ENCODE measurements around the gene DSG2.
A peak's percentile ranks its signal among the peaks of the same experiment; 100 is the strongest.

Gene DSG2

GRCh38 chr18:31558567-31558966 lies 60.6 kb downstream of the DSG2 start:
- no peak for DNase-seq

GRCh38 chr18:31562726-31563125 lies 64.7 kb downstream of the DSG2 start:
- no peak for DNase-seq

DNA sequence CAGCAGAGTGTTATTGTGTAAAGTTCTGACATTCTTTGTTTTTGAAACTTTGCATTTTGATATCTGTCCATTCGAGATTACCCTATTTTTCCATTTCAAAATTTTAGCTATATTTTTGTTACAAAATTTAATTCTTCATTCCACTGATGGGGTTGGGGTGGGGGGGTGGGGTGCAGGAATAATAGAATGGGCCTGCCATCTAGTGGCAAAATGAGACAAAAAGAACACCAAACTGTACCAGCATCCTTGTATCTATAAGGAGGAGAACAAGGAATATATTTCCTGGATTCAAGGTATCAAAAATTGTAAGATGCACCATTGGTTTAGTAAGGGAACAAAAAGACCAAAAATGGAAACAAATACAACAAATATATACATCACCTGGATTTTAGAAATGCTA lies 65.8 kb downstream of the DSG2 start:
- no peak for DNase-seq

DNA sequence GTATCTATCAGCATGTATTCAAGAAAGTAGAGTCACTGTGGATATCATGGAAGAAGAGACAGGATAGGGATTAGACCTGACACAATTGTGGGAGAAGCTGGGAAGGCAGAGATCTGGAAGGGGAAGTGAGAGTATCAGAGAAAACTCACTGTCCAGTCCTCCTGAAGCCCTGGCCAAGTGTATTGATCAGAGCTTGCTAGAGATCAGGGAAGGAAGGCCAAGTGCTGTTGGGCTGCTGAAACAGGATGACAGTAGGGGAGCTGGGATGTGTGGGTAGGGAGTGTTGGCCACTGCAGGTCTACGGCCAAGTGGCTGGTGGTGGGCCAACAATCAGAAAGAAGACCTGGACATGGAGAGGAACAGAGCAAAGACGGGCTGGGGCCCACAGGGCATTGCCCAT lies 67.4 kb downstream of the DSG2 start:
- no peak for DNase-seq

GRCh38 chr18:31565782-31566512 lies 68.0 kb downstream of the DSG2 start:
- DNase-seq, result no peak

GRCh38 chr18:31566576-31567306 lies 68.8 kb downstream of the DSG2 start:
- DNase-seq, result no peak

DNA sequence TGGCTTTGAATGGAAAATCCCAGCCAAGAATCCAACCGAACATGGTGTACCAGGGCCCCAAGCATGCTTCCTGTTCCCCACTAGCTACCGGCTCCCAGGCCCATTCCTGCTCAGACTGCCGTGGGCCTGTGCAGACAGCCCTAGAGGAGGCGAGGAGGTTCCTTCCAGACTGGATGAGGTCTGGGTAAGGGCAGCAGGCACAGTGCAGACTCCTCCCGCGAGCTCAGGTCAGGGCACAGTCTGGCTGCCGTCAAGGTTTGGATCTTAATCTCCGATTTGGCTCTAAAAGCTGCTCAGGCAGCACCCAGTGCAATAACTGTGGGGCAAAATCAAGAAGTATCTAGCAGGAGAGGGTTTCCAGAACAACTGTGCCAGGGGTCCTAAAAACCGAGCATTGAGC lies 74.4 kb downstream of the DSG2 start:
- no peak for DNase-seq

GRCh38 chr18:31573051-31573450 lies 75.1 kb downstream of the DSG2 start:
- no peak for DNase-seq

- DNase-seq, result peak; percentile 91 to 92
Measured at GRCh38 chr18:31574359-31574758, 76.4 kb downstream of the DSG2 start.

GRCh38 chr18:31575515-31576257 lies 77.7 kb downstream of the DSG2 start:
- no peak for DNase-seq

GRCh38 chr18:31576670-31577069 lies 78.7 kb downstream of the DSG2 start:
- no peak for DNase-seq

- DNase-seq, result no peak
Measured at GRCh38 chr18:31577195-31577594, 79.2 kb downstream of the DSG2 start.

DNA sequence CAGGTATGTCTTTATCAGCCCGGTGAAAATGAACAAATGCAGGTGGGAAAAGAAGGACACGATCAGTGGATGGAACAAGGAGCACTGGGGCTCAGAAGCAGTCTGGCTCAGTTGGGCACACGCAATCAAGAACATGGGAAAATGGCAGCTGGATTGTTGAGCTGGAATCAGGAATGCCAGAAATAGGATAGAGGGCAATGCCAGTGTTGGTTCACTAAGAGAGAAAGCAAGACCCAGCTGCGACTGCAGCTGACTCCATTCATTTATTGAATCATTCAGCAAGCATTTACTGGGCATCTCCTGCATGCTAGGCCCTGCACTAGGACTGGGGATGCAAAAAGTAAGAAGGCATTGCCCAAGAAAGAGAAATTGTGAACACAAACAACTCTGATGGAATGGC lies 80.1 kb downstream of the DSG2 start:
- no peak for DNase-seq

GRCh38 chr18:31579375-31579774 lies 81.4 kb downstream of the DSG2 start:
- DNase-seq, result no peak

- DNase-seq, result peak in 1 of 2 donors; percentile 30
Measured at GRCh38 chr18:31581498-31582197, 83.7 kb downstream of the DSG2 start.

DNA sequence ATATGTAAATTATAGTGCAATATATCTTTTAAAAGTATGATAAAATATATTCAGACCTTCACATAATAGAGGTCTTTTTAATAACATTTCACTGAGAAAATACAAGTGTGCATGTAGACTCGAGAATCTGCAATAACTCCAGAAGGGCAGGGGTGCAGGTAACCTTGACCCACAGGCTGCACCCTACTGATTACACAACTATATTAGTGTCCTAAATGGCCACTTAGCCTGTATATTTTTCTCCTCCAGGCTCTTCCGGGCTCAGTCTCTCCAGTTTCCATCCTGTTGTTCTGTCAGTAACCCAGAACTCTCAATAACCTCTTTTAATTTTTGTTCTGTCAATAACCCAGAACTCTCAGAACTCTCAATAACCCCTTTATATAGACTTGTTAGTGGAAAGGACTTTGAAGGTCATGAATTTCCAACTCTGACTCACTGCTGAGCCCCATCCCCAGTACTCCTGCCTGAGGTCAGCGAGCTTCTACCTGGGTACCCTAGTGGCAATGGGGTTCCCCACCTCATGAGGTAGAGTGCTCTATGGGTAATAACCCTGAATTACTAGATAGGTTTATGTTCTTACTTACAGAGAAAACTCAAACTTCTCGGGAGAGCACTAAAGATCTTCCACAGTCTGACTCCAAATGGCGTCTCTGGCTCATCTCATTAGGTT lies 85.3 kb downstream of the DSG2 start:
- DNase-seq, result no peak

DNA sequence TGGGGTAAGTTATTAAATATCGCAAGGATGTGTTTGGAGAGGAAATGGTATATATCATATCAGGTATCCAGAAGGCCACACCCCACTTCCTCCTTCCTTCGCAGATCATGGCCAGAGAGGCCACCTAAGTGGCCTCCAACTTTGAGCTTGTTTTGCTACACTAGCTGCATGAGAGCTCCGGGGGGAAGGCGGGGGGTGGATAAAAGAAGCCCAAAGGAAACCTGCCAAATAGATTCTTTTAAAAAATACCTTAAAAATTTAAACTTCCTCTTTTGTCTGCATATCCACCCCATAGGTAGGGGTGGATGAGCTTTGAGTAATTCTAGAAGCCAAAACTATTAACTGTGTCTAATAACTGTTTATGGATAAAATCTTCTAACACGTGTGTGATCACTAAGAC lies 88.0 kb downstream of the DSG2 start:
- no peak for DNase-seq

DNA sequence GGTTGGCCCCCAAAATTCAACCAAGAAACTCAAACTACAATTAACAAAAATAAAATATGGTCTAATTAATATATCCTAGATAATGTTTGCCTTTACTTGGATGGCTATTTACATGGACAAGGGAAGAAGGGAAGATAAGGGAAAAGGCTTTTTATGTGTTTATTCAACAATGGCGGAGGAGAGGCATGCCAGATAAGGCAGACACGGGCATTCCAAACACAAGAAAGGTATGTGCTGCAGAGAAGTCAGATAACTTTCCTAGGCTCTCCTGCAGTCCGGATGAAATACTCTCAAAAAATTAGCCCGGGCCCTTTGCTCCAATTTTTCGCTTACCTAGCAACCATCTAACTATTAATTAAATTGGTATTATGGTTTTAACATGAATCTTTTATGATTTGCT lies 88.6 kb downstream of the DSG2 start:
- DNase-seq, result no peak

- DNase-seq, result no peak
Measured at GRCh38 chr18:31587529-31587928, 89.6 kb downstream of the DSG2 start.

DNA sequence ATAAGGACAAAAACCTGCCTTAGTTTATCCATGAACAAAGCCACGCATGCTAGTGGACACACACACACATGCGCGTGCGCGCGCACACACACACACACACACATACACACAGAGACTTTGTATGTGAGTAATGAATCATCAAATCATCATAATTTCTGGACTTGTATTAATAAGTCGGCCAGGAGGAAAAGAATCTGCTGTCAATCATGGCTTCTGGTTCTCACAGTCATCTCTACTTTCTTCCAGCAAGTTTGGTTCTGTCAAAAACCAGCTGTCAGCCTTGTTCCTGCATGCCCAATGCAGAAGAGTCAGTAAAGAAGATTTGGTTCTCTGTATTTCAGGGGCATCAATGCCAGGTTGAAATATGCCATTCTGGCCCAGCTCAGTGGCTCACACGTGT lies 92.6 kb downstream of the DSG2 start:
- no peak for DNase-seq

GRCh38 chr18:31591113-31591512 lies 93.1 kb downstream of the DSG2 start:
- no peak for DNase-seq

GRCh38 chr18:31591628-31592027 lies 93.7 kb downstream of the DSG2 start, which contains the start of gene TTR:
Gene TTR (plus strand): TSS chr18:31591877. CDS start chr18:31591903, 26 bp downstream.
- no peak for DNase-seq

Data from inflammatory macrophage (primary cell).